ENCODE data around the gene PDE6H.
A peak's percentile ranks its signal among the peaks of the same experiment; 100 is the strongest.

Gene PDE6H

GRCh38 chr12:14972816-14973215, at the start of gene PDE6H:
PDE6H (plus strand) TSS chr12:14973042; CDS start chr12:14978013, 4,971 bp downstream.
- FAIRE-seq (no peak), DNase-seq (ENCODE audit: insufficient read length, low spot score) (no peak)

- FAIRE-seq (no peak), DNase-seq (ENCODE audit: insufficient read length, low spot score) (no peak)
These were observed 48.9 kb upstream of the PDE6H start for GRCh38 chr12:14923944-14924343.

DNA sequence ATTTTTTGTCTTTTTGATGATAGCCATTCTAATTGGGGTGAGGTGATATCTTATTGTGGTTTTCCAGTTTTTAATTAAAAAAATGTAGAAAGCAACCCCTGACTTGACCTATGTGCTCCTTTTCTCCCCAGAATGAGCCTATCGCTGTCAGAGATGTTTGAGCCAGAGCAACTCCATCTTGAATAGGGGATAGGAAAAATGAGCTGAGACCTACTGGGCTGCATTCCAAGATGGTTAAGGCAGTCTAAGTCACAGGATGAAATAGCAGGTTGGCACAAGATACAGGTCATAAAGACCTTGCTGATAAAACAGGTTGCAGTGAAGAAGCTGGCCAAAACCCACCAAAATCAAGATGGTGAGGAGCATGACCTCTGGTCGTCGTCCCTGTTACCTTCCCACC, 48.3 kb upstream of the PDE6H start:
- no peak for DNase-seq (ENCODE audit: insufficient read length, low spot score)
- FAIRE-seq = no peak

GRCh38 chr12:14927267-14927666, 45.6 kb upstream of the PDE6H start:
- no peak for DNase-seq (ENCODE audit: insufficient read length, low spot score)
- no peak for FAIRE-seq

- no peak for FAIRE-seq
- no peak for DNase-seq (ENCODE audit: insufficient read length, low spot score)
These were observed 43.9 kb upstream of the PDE6H start for GRCh38 chr12:14928931-14929330.

DNA sequence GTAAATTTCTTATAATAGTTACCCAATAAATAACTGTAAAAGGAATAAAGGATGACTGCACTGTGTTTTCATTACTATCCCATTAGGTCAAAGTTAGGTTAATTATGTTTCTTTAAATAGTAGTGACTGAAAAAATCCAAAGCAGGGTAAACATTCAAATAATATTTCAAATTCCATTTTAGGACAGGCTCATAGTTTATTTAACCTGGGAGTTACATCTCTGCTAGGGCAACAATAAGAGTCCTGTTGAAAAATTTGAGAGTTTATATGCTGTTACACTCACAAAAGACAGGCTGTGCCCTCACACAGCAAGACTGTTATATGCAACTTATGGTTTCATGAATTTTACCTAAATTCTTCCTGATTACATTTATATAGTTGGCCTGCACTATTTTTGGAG, 42.5 kb upstream of the PDE6H start:
- DNase-seq (ENCODE audit: insufficient read length, low spot score) (no peak), FAIRE-seq (no peak)

GRCh38 chr12:14931359-14931758, 41.5 kb upstream of the PDE6H start:
- FAIRE-seq = no peak
- DNase-seq (ENCODE audit: insufficient read length, low spot score) = no peak

GRCh38 chr12:14931791-14932560, 40.9 kb upstream of the PDE6H start:
- no peak for FAIRE-seq

DNA sequence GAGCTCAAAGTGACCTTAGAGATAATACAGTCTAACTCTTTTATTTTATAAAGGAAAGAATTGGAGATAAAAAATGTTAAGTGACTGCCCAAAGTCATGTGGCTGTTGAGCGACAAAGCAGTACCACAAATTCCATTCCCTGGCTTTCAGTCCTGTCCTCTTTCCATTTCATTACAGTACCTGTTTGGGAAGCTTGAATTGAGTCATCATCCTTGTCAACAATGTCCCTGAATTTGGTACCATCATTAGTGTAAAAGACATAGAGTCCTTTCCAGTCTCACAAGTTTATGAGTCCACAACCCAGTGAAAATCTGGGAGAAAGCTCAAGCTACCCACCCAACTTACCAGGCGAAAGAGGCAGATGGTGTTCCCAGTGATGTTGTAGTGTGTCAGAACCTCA, 38.3 kb upstream of the PDE6H start:
- DNase-seq (ENCODE audit: insufficient read length, low spot score) = no peak
- no peak for FAIRE-seq

More at GRCh38 chr12:14931791-14932560, 40.9 kb upstream of the PDE6H start:
- no peak for DNase-seq (ENCODE audit: insufficient read length, low spot score)

GRCh38 chr12:14935031-14935430, 37.8 kb upstream of the PDE6H start:
- DNase-seq (ENCODE audit: insufficient read length, low spot score) = no peak
- no peak for FAIRE-seq

- no peak for FAIRE-seq
These were observed 36.5 kb upstream of the PDE6H start for GRCh38 chr12:14936224-14936861.

DNA sequence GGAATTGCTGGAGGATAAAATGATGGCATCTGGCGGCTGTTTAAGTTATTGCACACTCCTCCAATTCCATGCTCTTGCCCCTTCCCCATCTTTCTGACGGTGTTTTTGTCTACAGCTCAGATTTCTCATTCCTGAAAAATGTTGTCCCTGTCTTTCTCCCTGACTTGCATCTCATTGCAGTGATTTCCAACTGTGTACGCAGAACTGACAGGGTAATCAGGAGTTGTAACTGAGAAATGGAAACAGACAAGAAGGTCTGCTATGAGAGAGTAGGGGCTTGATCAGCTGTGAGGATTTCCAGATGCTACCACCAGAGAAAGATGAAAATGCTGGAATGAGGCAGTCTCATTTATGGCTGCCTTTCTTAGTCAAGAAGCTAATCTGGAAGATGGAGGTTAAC, 35.8 kb upstream of the PDE6H start:
- no peak for DNase-seq (ENCODE audit: insufficient read length, low spot score)
- no peak for FAIRE-seq

More at GRCh38 chr12:14936224-14936861, 36.5 kb upstream of the PDE6H start:
- DNase-seq (ENCODE audit: insufficient read length, low spot score) = no peak

- FAIRE-seq = peak; percentile 49
- no peak for DNase-seq (ENCODE audit: insufficient read length, low spot score)
These were observed 35.2 kb upstream of the PDE6H start for GRCh38 chr12:14937689-14938088.

DNA sequence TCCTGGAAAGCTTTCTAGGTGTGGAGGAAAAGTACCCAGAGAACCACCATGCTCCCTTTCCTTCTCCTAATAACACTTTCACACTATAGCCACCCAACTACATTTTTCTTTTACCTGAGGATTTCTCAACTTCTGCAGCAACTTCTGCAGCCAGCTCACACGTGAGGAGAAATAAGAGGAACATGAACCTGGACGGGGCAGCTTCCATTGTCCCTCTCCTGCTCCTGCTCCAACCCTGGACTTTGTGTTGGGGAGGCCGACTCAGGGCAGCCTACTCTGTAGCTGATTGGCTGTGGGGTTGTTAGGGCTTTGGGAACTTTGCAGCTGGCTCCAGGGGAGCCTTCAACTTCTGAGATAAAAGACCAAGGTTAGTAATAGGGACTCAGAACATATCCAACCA, 34.5 kb upstream of the PDE6H start, which contains the start of gene ERP27:
Gene ERP27, minus strand, starts transcription at position 237 of the 400 bp plus-strand sequence. Its CDS starts 29 bp downstream, at position 208.
- no peak for DNase-seq (ENCODE audit: insufficient read length, low spot score)
- no peak for FAIRE-seq

DNA sequence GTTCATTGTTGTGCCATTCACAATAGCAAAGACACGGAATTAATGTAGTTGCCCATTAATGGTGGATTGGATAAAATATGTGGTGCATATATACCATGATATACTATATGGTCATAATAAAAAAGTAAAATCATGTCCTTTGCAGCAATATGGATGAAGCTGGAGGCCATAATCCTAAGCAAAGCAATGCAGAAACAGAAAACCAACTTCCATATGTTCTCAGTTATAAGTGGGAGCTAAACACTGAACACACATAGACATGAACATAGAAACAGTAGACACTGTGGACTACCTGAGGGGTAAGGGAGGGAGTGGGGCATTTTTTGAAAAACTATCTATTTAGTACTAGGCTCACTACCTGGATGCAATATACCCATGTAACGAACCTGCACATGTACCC, 31.5 kb upstream of the PDE6H start:
- no peak for FAIRE-seq
- DNase-seq (ENCODE audit: insufficient read length, low spot score) = no peak

- FAIRE-seq = no peak
- DNase-seq (ENCODE audit: insufficient read length, low spot score) = no peak
These were observed 30.5 kb upstream of the PDE6H start for GRCh38 chr12:14942196-14942931.

GRCh38 chr12:14946162-14946561, 26.7 kb upstream of the PDE6H start:
- DNase-seq (ENCODE audit: insufficient read length, low spot score) (no peak), FAIRE-seq (peak; percentile 51)

GRCh38 chr12:14946861-14947260, 26.0 kb upstream of the PDE6H start:
- no peak for DNase-seq (ENCODE audit: insufficient read length, low spot score)
- FAIRE-seq = no peak

DNA sequence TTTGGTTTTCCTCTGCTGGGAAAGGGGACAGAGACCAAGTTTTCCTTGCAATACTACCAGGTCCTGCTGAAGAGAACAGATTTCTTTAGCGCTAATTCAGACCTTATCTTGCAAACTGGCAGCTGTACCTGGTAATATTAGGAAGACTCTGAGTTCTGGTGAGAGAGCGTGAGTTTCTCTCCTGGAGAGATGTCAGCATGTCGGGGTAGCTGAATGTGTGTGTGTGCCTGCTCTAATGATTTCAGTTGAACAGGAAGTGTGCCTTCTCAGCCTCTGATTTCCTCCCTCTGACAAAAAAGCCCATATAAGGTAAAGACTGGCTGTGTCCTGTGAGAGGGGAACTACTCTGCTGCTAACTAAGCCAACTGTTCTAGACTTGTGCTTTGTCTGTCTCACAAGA, 24.2 kb upstream of the PDE6H start:
- FAIRE-seq = peak; percentile 98
- DNase-seq (ENCODE audit: insufficient read length, low spot score) = peak; percentile 46

- DNase-seq (ENCODE audit: insufficient read length, low spot score) = no peak
- peak; percentile 76 for FAIRE-seq
These were observed 23.2 kb upstream of the PDE6H start for GRCh38 chr12:14949631-14950030.

- FAIRE-seq = peak; percentile 72
These were observed 22.4 kb upstream of the PDE6H start for GRCh38 chr12:14950421-14950820.

More at GRCh38 chr12:14950421-14950820, 22.4 kb upstream of the PDE6H start:
- DNase-seq (ENCODE audit: insufficient read length, low spot score) = no peak

Measured in GM19239 (cell line).